ENCODE data around the gene AMIGO1.

Gene AMIGO1

GRCh38 chr1:109538827-109539555, 29.5 kb upstream of the AMIGO1 start:
- no peaks in the 10 kb centered on the region for H3K36me3 ChIP-seq (ENCODE audit: insufficient read depth, low read length)
- peaks cover 8% of the 10 kb centered on the region for H3K4me1 ChIP-seq (ENCODE audit: insufficient read depth, low read length)
- H2AFZ ChIP-seq (ENCODE audit: low read depth, low read length), result no peak overlapping the region
- H3K27me3 ChIP-seq (ENCODE audit: insufficient read depth, low read length), result peaks cover 23% of the 10 kb centered on the region
- no peak overlapping the region for H3K4me3 ChIP-seq (ENCODE audit: low read length)
- H3K9me3 ChIP-seq (ENCODE audit: low read length), result no peaks in the 10 kb centered on the region

DNA sequence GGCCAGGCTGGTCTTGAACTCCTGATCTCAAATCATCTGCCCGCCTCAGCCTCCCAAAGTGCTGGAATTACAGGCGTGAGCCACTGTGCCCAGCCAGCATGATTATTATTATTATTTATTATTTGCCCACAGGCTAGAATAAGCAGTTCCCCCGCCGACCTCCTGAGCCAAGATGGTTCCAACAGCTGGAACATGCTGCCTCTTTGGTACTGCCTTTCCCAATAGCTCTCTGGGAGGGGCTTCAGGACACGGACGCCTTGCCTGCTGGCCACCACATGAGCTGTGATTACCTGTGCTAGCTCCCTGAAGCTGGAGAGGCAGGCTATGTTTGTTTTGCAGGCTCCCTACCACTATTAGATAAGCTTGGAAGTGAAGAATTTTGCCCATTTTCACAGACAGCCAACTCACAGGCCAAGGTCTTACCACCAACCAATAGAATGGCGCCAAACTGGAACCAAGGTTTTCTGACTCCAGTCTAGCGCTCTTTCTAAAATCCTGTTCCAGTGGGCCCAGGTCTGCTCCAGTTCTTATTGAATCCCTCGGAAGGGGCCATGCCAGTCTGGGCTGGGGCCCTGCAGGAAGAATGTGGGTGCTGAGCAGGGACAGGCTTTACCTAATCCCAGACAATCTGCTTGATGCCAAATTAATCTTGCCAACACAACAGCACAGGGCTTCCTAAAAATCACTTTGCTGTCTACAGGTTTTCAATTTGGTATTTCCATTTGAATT, 28.1 kb upstream of the AMIGO1 start:
- peaks cover 10% of the 10 kb centered on the region for H3K4me1 ChIP-seq (ENCODE audit: insufficient read depth, low read length)
- no peak overlapping the region for H2AFZ ChIP-seq (ENCODE audit: low read depth, low read length)
- no peak overlapping the region for H3K4me3 ChIP-seq (ENCODE audit: low read length)
- no peaks in the 10 kb centered on the region for H3K9me3 ChIP-seq (ENCODE audit: low read length)
- peaks cover 23% of the 10 kb centered on the region for H3K27me3 ChIP-seq (ENCODE audit: insufficient read depth, low read length)
- H3K36me3 ChIP-seq (ENCODE audit: insufficient read depth, low read length), result no peaks in the 10 kb centered on the region

DNA sequence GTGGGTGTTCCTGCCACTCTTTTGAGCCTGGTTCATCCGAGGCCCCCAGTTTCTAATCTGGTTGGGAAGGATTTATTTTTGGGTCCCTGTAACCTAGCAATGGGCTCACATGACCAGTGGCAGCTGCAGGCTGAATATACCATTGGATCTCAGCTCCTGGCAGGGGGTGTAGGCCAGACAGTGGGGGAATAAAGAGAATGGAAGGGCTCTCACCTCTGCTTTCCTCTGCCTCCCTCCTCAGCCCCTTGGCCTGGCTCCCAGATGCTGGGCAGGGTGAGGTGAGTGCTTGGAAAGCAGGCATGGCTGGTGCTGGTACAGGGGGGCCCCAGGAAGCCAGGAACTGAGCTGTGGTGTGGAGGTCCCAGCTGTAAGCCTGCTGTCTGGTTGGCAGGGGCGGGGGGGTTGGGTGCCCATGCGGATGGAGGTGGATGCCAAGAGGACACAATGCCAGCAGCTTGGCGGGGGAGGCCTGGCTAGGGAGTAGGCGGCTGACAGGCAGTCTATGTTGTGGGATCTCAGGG, 26.5 kb upstream of the AMIGO1 start:
- no peaks in the 10 kb centered on the region for H3K36me3 ChIP-seq (ENCODE audit: insufficient read depth, low read length)
- H3K4me1 ChIP-seq (ENCODE audit: insufficient read depth, low read length), result peaks cover 20% of the 10 kb centered on the region
- H3K4me3 ChIP-seq (ENCODE audit: low read length), result no peak overlapping the region
- H2AFZ ChIP-seq (ENCODE audit: low read depth, low read length), result no peak overlapping the region
- no peaks in the 10 kb centered on the region for H3K9me3 ChIP-seq (ENCODE audit: low read length)
- H3K27me3 ChIP-seq (ENCODE audit: insufficient read depth, low read length), result peaks cover 30% of the 10 kb centered on the region

GRCh38 chr1:109535481-109535880, 26.0 kb upstream of the AMIGO1 start:
- H3K4me1 ChIP-seq (ENCODE audit: insufficient read depth, low read length), result peaks cover 20% of the 10 kb centered on the region
- peaks cover 26% of the 10 kb centered on the region for H3K27me3 ChIP-seq (ENCODE audit: insufficient read depth, low read length)
- no peak overlapping the region for H2AFZ ChIP-seq (ENCODE audit: low read depth, low read length)
- H3K36me3 ChIP-seq (ENCODE audit: insufficient read depth, low read length), result no peaks in the 10 kb centered on the region
- no peaks in the 10 kb centered on the region for H3K9me3 ChIP-seq (ENCODE audit: low read length)
- no peak overlapping the region for H3K4me3 ChIP-seq (ENCODE audit: low read length)

DNA sequence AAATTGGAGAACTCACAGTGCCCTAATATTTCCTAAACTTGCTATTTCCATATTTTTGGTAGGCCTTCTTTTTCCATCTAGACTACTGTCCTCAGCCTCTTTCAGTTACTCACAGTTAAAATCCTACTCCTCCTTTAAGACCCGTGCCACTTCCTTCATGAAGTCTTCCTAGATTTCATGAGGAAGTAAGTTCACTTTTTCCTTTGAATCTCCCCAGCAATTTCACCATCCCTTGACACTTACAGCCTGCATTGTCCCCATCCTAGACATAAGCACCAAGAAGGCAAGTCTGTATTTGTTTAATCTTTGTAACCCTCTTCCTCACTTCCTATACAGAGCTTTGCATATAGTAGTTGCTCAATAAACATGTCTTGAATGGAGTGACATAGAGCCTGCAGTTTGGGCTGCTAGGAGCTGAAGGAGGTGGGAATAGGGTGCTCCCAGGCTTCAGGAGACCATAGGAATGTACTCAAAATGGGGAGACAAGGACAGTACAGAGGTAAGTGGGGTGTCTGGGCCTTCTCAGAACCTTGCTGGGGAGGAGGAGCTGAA, 24.9 kb upstream of the AMIGO1 start:
- H3K4me1 ChIP-seq (ENCODE audit: insufficient read depth, low read length), result peaks cover 19% of the 10 kb centered on the region
- H3K9me3 ChIP-seq (ENCODE audit: low read length), result no peaks in the 10 kb centered on the region
- no peak overlapping the region for H3K4me3 ChIP-seq (ENCODE audit: low read length)
- H3K27me3 ChIP-seq (ENCODE audit: insufficient read depth, low read length), result peaks cover 19% of the 10 kb centered on the region
- H2AFZ ChIP-seq (ENCODE audit: low read depth, low read length), result no peak overlapping the region
- no peaks in the 10 kb centered on the region for H3K36me3 ChIP-seq (ENCODE audit: insufficient read depth, low read length)

GRCh38 chr1:109532365-109533136, 23.0 kb upstream of the AMIGO1 start:
- Histone ChIP-seq H3K4me3 (ENCODE audit: low read length) (no peak overlapping the region), H2AFZ (ENCODE audit: low read depth, low read length) (peak overlapping the region; percentile 42), H3K4me1 (ENCODE audit: insufficient read depth, low read length) (peaks cover 19% of the 10 kb centered on the region), H3K36me3 (ENCODE audit: insufficient read depth, low read length) (no peaks in the 10 kb centered on the region), H3K9me3 (ENCODE audit: low read length) (no peaks in the 10 kb centered on the region), H3K27me3 (ENCODE audit: insufficient read depth, low read length) (peaks cover 15% of the 10 kb centered on the region)

DNA sequence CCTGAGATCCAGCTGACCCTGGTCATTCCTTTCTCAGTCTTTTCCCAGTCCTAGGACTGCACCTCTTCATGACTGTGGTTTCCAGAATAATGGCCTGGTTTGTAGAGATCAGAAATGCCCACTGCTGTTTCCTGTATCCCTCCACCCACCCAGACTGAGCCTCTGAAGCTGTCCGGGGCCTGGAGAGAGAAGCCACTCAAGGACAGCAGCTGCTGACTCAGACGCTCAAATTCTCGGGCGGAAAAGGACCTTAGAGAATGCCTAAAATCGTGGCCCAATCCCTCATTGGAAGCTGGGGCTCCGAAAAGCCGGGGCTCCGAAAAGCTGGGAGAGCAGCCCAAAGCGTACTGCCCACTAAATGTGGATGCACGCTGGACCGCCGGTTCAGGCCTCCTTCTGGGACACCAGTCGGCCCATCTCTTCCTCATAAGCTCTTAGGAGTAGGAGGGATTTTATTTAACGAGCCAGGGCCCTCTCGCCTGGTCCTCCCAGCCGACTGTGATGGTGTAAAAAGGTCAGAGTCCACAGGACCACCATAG, 22.4 kb upstream of the AMIGO1 start:
- H3K36me3 ChIP-seq (ENCODE audit: insufficient read depth, low read length), result no peaks in the 10 kb centered on the region
- H3K9me3 ChIP-seq (ENCODE audit: low read length), result no peaks in the 10 kb centered on the region
- peaks cover 19% of the 10 kb centered on the region for H3K4me1 ChIP-seq (ENCODE audit: insufficient read depth, low read length)
- H3K27me3 ChIP-seq (ENCODE audit: insufficient read depth, low read length), result peaks cover 15% of the 10 kb centered on the region
- H3K4me3 ChIP-seq (ENCODE audit: low read length), result no peak overlapping the region
- H2AFZ ChIP-seq (ENCODE audit: low read depth, low read length), result peak overlapping the region; percentile 42

GRCh38 chr1:109531380-109531779, 21.9 kb upstream of the AMIGO1 start:
- Histone ChIP-seq H3K4me1 (ENCODE audit: insufficient read depth, low read length) (peaks cover 19% of the 10 kb centered on the region), H3K9me3 (ENCODE audit: low read length) (no peaks in the 10 kb centered on the region), H3K36me3 (ENCODE audit: insufficient read depth, low read length) (no peaks in the 10 kb centered on the region), H2AFZ (ENCODE audit: low read depth, low read length) (no peak overlapping the region), H3K27me3 (ENCODE audit: insufficient read depth, low read length) (peaks cover 15% of the 10 kb centered on the region), H3K4me3 (ENCODE audit: low read length) (no peak overlapping the region)

DNA sequence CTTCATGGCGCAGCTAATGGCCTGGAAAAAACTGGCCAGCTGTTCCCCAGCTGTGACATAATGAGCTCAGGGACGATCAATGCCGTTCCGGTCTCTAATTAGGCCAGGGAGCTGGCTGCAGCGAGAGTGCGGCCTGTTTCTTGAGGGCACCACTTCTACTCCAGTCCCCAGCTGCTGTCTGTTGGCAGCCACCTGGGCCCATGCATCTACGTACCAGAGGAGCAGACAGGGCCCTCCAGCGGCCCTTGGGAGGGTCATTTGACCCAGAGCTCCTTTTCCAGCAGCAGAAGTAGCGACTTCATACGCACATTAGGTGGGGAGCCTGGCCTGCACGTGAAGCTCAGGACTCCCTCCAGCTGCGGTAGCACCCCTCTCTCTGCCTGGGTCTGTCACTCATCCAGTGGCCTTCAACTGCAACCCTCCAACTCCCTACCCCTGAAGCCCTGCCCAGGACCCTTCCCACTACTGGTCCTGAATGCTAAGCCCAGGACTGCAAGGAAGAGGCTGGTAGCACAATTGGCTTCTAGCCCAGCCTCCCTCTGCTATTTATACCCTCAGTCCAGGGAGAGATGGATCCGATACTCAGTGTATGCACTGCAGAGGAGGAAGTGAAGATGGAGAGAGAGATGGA, 21.0 kb upstream of the AMIGO1 start:
- Histone ChIP-seq H3K4me1 (ENCODE audit: insufficient read depth, low read length) (peaks cover 14% of the 10 kb centered on the region), H2AFZ (ENCODE audit: low read depth, low read length) (no peak overlapping the region), H3K36me3 (ENCODE audit: insufficient read depth, low read length) (no peaks in the 10 kb centered on the region), H3K27me3 (ENCODE audit: insufficient read depth, low read length) (peaks cover 18% of the 10 kb centered on the region), H3K9me3 (ENCODE audit: low read length) (no peaks in the 10 kb centered on the region), H3K4me3 (ENCODE audit: low read length) (no peak overlapping the region)

GRCh38 chr1:109529881-109530456, 20.4 kb upstream of the AMIGO1 start:
- Histone ChIP-seq H3K36me3 (ENCODE audit: insufficient read depth, low read length) (no peaks in the 10 kb centered on the region), H3K4me1 (ENCODE audit: insufficient read depth, low read length) (peaks cover 14% of the 10 kb centered on the region), H2AFZ (ENCODE audit: low read depth, low read length) (no peak overlapping the region), H3K9me3 (ENCODE audit: low read length) (no peaks in the 10 kb centered on the region), H3K27me3 (ENCODE audit: insufficient read depth, low read length) (peaks cover 19% of the 10 kb centered on the region), H3K4me3 (ENCODE audit: low read length) (no peak overlapping the region)

DNA sequence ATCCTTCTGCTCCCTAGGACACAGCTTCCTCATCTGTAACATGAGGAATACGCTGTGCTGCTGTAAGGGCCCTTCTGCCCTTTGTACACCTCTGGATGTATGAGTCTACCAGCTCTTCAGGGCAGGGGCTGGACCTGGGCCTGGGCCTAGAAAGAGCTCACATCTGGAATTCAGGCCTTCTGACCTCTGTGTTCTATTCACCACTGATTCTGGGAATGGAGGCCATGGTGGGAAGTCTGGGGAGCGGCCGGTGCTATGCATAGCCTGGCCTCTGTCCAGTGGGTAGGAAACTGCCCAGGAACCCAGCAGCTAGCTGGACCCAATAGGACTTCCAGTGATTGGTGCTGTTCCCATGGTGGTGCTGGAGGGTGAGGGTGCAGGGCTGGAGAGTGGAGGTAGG, 19.2 kb upstream of the AMIGO1 start:
- H3K9me3 ChIP-seq (ENCODE audit: low read length), result no peaks in the 10 kb centered on the region
- H3K4me3 ChIP-seq (ENCODE audit: low read length), result no peak overlapping the region
- H3K36me3 ChIP-seq (ENCODE audit: insufficient read depth, low read length), result no peaks in the 10 kb centered on the region
- H3K27me3 ChIP-seq (ENCODE audit: insufficient read depth, low read length), result peaks cover 19% of the 10 kb centered on the region
- H2AFZ ChIP-seq (ENCODE audit: low read depth, low read length), result no peak overlapping the region
- peaks cover 14% of the 10 kb centered on the region for H3K4me1 ChIP-seq (ENCODE audit: insufficient read depth, low read length)
